ENCODE measurements around the gene PELI2. TPM values are rescaled to one million over a fixed set of nuclear protein-coding genes. Genes with fewer than 3 reads are reported as not detected.

Gene PELI2
- total RNA-seq, 4 donors from 2014 or later = 12.9 to 21.8 (median 17.6) TPM

DNA sequence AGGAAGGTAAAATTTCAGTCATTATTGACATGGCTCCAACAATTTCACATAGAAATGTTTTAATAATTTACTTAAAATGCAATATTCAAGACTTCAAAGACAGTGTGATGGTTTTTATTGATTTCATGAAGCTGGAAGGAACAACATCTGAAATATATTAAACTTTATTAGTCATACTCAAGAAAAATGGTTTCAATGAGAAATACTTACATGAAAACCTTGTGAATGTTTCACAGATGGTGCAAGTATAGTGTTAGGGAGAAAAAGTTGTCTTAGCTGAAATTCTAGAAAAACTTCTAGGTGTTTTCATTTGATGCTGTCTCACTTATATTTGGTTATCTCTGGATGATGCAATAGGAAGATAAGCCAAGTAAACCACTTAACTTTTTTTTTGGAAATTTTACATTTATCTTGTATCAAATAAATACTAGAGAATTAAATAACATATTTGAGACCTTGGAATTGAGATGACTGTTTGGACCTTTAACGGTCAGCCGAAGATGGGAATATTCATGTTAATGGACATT, 65.5 kb downstream of the PELI2 start:
- TF ChIP-seq, protein P1, sequence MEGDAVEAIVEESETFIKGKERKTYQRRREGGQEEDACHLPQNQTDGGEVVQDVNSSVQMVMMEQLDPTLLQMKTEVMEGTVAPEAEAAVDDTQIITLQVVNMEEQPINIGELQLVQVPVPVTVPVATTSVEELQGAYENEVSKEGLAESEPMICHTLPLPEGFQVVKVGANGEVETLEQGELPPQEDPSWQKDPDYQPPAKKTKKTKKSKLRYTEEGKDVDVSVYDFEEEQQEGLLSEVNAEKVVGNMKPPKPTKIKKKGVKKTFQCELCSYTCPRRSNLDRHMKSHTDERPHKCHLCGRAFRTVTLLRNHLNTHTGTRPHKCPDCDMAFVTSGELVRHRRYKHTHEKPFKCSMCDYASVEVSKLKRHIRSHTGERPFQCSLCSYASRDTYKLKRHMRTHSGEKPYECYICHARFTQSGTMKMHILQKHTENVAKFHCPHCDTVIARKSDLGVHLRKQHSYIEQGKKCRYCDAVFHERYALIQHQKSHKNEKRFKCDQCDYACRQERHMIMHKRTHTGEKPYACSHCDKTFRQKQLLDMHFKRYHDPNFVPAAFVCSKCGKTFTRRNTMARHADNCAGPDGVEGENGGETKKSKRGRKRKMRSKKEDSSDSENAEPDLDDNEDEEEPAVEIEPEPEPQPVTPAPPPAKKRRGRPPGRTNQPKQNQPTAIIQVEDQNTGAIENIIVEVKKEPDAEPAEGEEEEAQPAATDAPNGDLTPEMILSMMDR (IDR thresholded peaks at IDR 0.05; ENCODE audit: low read depth) = no peak

DNA sequence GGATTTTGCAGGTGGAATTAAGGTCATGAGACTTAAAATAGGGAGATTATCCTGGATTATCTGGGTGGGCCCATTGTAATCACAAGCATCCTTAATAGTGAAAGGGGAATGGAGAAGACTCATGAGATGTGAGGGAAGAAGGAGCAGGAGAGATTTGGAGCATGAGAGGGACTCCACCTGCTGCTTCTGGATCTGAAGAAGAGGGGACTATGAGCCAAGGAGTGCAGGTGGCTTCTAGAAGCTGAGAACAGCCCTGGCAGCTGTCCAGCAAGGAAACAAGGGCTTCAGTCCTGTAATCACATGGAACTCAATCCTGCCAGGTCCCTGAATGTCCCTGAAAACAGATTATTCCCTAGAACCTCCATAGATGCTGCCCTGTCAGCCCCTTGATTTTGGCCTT, 67.8 kb downstream of the PELI2 start:
- TF ChIP-seq, protein P1 (IDR thresholded peaks at IDR 0.05; ENCODE audit: low read depth) = no peak

DNA sequence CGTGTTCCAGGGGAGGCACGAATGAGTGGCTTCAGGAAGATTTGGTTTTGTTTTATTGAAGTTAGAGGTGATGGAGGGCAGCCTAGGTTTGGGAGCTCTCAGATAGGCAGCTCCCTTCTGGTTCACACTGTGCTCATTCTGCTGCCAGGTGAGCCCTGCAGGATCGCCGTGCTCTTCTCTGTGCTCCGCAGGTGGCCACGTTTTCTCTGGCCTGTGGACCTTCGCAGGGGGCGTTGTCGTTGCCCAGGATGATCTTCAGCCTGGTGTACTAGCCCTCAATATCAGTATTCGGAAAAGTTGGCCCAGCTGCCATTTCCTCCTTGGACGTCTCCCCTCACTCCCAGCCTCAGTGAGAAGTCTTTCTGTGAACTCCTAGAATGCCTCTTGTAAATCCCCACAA, 69.5 kb downstream of the PELI2 start:
- TF ChIP-seq, protein P1 (IDR thresholded peaks at IDR 0.05; ENCODE audit: low read depth) = no peak

DNA sequence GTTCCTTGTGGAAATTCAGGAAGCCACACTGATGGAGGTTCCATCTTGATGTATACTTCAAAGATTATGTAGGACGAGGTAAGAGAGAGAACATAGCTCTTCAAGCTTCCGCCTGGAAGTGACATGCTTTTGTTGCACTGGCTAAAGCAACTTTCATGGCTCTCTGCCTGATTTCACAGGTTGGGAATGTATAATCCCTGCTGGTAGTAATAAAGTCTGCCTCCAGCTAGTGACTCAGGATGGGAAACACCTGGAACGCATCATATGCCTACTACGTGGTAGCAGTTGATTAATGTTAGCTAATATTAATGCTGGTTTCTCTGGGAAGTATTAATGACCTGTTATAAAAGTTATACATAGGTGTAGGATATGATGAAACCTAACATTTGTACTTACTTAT, 71.1 kb downstream of the PELI2 start:
- TF ChIP-seq, protein P1 (IDR thresholded peaks at IDR 0.05; ENCODE audit: low read depth) = no peak

DNA sequence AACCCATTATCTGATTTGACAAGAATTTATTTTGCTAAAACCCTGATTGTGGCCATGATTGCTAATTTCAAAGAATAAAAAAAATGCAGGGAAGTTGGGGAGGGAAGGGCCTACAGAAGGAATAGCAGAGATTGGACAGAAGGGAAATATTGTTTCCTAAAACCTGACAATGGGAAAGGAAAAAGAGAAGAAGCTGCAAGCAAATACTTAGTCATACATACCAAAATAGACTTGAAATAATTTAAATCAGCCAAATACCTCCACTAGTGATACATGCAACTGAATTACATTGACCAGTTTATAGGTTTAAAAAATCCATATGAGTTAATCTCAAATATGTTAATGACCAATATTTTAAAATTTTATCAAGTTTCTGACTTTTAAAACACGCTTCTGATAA, 75.1 kb downstream of the PELI2 start:
- TF ChIP-seq, protein P1 (IDR thresholded peaks at IDR 0.05; ENCODE audit: low read depth) = no peak

DNA sequence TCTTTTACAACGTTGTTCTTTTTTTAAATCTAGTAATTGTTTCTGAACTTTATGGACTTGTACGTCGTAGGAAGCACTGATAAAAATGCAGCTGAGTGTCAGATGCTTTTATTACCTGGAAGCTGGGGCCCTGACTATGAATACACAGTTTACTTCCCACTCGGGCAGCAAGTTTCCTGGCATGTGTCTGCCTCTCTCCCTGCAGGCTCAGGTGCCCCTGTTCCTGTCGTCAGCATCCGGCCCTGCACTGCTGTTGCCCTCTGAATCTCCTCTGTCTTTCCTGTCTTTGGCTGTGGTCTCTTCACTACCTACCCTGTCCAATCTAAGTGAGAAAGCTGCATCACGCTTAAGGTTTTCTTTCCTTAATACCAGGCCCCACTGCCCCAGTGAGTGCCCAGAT, 75.8 kb downstream of the PELI2 start:
- TF ChIP-seq, protein P1 (IDR thresholded peaks at IDR 0.05; ENCODE audit: low read depth) = no peak

DNA sequence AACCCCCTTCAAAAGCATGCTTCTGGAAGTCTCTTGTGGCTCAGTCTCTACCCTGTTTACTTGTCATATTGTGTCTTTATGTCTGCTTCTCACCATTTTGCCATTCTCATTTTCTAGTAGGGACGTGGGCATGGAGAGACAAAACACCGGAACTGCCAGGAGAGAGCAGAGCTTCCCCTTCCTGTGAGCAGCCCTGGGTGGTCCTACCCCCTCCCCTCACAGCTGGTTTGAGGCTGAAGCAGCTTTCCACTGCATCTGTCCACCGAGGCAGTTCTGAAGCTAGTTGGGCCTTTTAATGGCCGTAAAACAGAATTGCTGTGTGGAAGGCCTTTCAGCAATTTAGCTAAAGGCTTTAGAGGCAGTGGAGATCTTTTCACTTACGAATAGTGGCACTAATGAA, 77.0 kb downstream of the PELI2 start:
- TF ChIP-seq, protein P1 (IDR thresholded peaks at IDR 0.05; ENCODE audit: low read depth) = no peak
